Measurements from ENCODE around the gene ADCY10.
"Not testable (repeated sequence)": the region's sequence is repeated elsewhere in the genome, so short reads cannot be mapped to it uniquely, and the experiment has no call there.

Gene ADCY10

GRCh38 chr1:167893798-167894197, 20.1 kb downstream of the ADCY10 start:
- Histone ChIP-seq H3K27me3 (ENCODE audit: insufficient read depth, low read depth) (no peaks in the 10 kb centered on the region), H3K4me2 (no peak overlapping the region), H3K9ac (no peak overlapping the region), H3K27ac (no peak overlapping the region), H3K4me1 (ENCODE audit: low read depth, poor library complexity, severe bottlenecking) (no peaks in the 10 kb centered on the region), H4K20me1 (ENCODE audit: insufficient read depth) (no peaks in the 10 kb centered on the region), H3K79me2 (ENCODE audit: insufficient read depth, low read depth) (no peaks in the 10 kb centered on the region), H3K36me3 (ENCODE audit: insufficient read depth) (no peaks in the 10 kb centered on the region), H2AFZ (ENCODE audit: low read depth) (no peak overlapping the region), H3K4me3 (IDR thresholded peaks at IDR 0.05; ENCODE audit: insufficient read depth, low read depth, low read length) (no peak overlapping the region)
- no peak for TF ChIP-seq CTCF (conservative IDR thresholded peaks at IDR 0.05; ENCODE audit: low read depth, low read length)

- Histone ChIP-seq H3K79me2 (ENCODE audit: insufficient read depth, low read depth) (no peaks in the 10 kb centered on the region), H3K9ac (no peak overlapping the region), H4K20me1 (ENCODE audit: insufficient read depth) (no peaks in the 10 kb centered on the region), H3K36me3 (ENCODE audit: insufficient read depth) (no peaks in the 10 kb centered on the region), H2AFZ (ENCODE audit: low read depth) (no peak overlapping the region), H3K4me3 (IDR thresholded peaks at IDR 0.05; ENCODE audit: insufficient read depth, low read depth, low read length) (no peak overlapping the region), H3K27me3 (ENCODE audit: insufficient read depth, low read depth) (no peaks in the 10 kb centered on the region), H3K4me2 (no peak overlapping the region), H3K4me1 (ENCODE audit: low read depth, poor library complexity, severe bottlenecking) (no peaks in the 10 kb centered on the region), H3K27ac (no peak overlapping the region)
- no peak for TF ChIP-seq CTCF (conservative IDR thresholded peaks at IDR 0.05; ENCODE audit: low read depth, low read length)
Observed at GRCh38 chr1:167890400-167890799, 23.5 kb downstream of the ADCY10 start.

- not testable (repeated sequence) for H4K20me1 ChIP-seq (ENCODE audit: insufficient read depth); H3K4me1 ChIP-seq (ENCODE audit: low read depth, poor library complexity, severe bottlenecking); H3K9ac ChIP-seq; H3K36me3 ChIP-seq (ENCODE audit: insufficient read depth); H3K27ac ChIP-seq; H3K4me3 ChIP-seq (IDR thresholded peaks at IDR 0.05; ENCODE audit: insufficient read depth, low read depth, low read length); H3K79me2 ChIP-seq (ENCODE audit: insufficient read depth, low read depth); H2AFZ ChIP-seq (ENCODE audit: low read depth); H3K4me2 ChIP-seq; H3K27me3 ChIP-seq (ENCODE audit: insufficient read depth, low read depth)
Observed at GRCh38 chr1:167887187-167887586, 26.7 kb downstream of the ADCY10 start.

- TF ChIP-seq CTCF (conservative IDR thresholded peaks at IDR 0.05; ENCODE audit: low read depth, low read length), result no peak
- no peaks in the 10 kb centered on the region for H3K4me1 ChIP-seq (ENCODE audit: low read depth, poor library complexity, severe bottlenecking)
- H3K36me3 ChIP-seq (ENCODE audit: insufficient read depth), result no peaks in the 10 kb centered on the region
- H3K4me3 ChIP-seq (IDR thresholded peaks at IDR 0.05; ENCODE audit: insufficient read depth, low read depth, low read length), result no peak overlapping the region
- no peak overlapping the region for H3K9ac ChIP-seq
- no peak overlapping the region for H3K27ac ChIP-seq
- no peak overlapping the region for H3K4me2 ChIP-seq
- no peak overlapping the region for H2AFZ ChIP-seq (ENCODE audit: low read depth)
- no peaks in the 10 kb centered on the region for H4K20me1 ChIP-seq (ENCODE audit: insufficient read depth)
- no peaks in the 10 kb centered on the region for H3K27me3 ChIP-seq (ENCODE audit: insufficient read depth, low read depth)
- no peaks in the 10 kb centered on the region for H3K79me2 ChIP-seq (ENCODE audit: insufficient read depth, low read depth)
Observed at GRCh38 chr1:167882376-167882775, 31.6 kb downstream of the ADCY10 start.

GRCh38 chr1:167881786-167882185, 32.1 kb downstream of the ADCY10 start:
- Histone ChIP-seq H3K4me1 (ENCODE audit: low read depth, poor library complexity, severe bottlenecking) (no peaks in the 10 kb centered on the region), H3K36me3 (ENCODE audit: insufficient read depth) (no peaks in the 10 kb centered on the region), H3K27me3 (ENCODE audit: insufficient read depth, low read depth) (no peaks in the 10 kb centered on the region), H3K9ac (no peak overlapping the region), H3K27ac (no peak overlapping the region), H2AFZ (ENCODE audit: low read depth) (no peak overlapping the region), H3K4me2 (no peak overlapping the region), H3K4me3 (IDR thresholded peaks at IDR 0.05; ENCODE audit: insufficient read depth, low read depth, low read length) (no peak overlapping the region), H3K79me2 (ENCODE audit: insufficient read depth, low read depth) (no peaks in the 10 kb centered on the region), H4K20me1 (ENCODE audit: insufficient read depth) (no peaks in the 10 kb centered on the region)
- no peak for TF ChIP-seq CTCF (conservative IDR thresholded peaks at IDR 0.05; ENCODE audit: low read depth, low read length)
